HEK293T (cell line): ENCODE data around the gene CFTR.

Experiments used
- BHLHE40 ChIP-seq: fragments of 450-650 bp; IDR thresholded peaks from 2 replicates; pipeline ENCODE4 v1.6.1; 2016; ENCODE audit warnings: mild to moderate bottlenecking, moderate library complexity, borderline replicate concordance
- ELF4 ChIP-seq: fragments of 450-650 bp; IDR thresholded peaks from 2 replicates; pipeline ENCODE4 v1.6.1; 2017; ENCODE audit warnings: antibody characterized with exemption
- FOXA1 ChIP-seq: fragments of 450-650 bp; IDR thresholded peaks from 2 replicates; pipeline ENCODE4 v1.6.1; 2016; ENCODE audit warnings: mild to moderate bottlenecking
- LEF1 ChIP-seq: fragments of 450-650 bp; IDR thresholded peaks from 2 replicates; pipeline ENCODE4 v1.6.1; 2017; ENCODE audit warnings: mild to moderate bottlenecking, borderline replicate concordance
- SP1 ChIP-seq: fragments of 450-650 bp; IDR thresholded peaks from 2 replicates; pipeline ENCODE4 v1.6.1; 2017
- TF ChIP-seq, protein P1 (sequence below): fragments of 450-650 bp; IDR thresholded peaks from 2 replicates; pipeline ENCODE4 v1.6.1; 2016

DNA sequence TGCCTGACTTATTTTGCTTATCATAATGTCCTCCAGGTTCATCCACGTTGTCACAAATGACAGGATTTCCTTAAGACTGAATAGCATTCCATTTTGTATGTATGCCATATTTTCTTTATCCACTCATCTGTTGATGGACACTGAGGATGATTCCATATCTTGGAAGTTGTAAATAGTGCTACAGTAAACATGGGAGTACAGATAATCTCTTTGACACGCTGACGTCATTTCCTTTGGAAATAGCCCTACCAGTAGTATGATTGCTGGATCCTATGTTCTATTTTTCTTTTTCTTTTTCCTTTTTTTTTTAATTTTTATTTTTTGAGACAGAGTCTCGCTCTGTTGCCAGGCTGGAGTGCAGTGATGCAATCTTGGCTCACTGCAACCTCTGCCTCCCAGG is 225.8 kb downstream of the CFTR start:
- TF ChIP-seq BHLHE40, result no peak
- TF ChIP-seq LEF1, result no peak
- TF ChIP-seq, protein P1, sequence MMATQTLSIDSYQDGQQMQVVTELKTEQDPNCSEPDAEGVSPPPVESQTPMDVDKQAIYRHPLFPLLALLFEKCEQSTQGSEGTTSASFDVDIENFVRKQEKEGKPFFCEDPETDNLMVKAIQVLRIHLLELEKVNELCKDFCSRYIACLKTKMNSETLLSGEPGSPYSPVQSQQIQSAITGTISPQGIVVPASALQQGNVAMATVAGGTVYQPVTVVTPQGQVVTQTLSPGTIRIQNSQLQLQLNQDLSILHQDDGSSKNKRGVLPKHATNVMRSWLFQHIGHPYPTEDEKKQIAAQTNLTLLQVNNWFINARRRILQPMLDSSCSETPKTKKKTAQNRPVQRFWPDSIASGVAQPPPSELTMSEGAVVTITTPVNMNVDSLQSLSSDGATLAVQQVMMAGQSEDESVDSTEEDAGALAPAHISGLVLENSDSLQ, result no peak
- no peak for TF ChIP-seq FOXA1
- TF ChIP-seq SP1, result no peak
- no peak for TF ChIP-seq ELF4
